H9 (cell line): ENCODE results near the gene WDR70. TPM values are rescaled to one million over a fixed set of nuclear protein-coding genes. Genes with fewer than 3 reads are reported as not detected.

Source experiments
- DNase-seq: peaks from one replicate; pipeline ENCODE4 v3.0.0-alpha.2; 2017
- H2AFZ ChIP-seq: one replicate; pipeline ENCODE4 v1.6.1; 2013; ENCODE audit warnings: mild to moderate bottlenecking, low read length, control low read depth, moderate library complexity
- H2AK5ac ChIP-seq: 2 replicates; pipeline ENCODE4 v1.6.1; 2013; ENCODE audit warnings: low read length, control low read depth, mixed read lengths; ENCODE audit not compliant: insufficient read length
- H2BK120ac ChIP-seq: one replicate; pipeline ENCODE4 v1.6.1; 2013; ENCODE audit warnings: low read depth, mild to moderate bottlenecking, low read length, control low read depth, inconsistent platforms; ENCODE audit not compliant: poor library complexity, severe bottlenecking
- H2BK12ac ChIP-seq: 2 replicates; pipeline ENCODE4 v1.6.1; 2013; ENCODE audit warnings: low read length, control low read depth, mixed read lengths, low read depth; ENCODE audit not compliant: insufficient read length
- H2BK15ac ChIP-seq: 2 replicates; pipeline ENCODE4 v1.6.1; 2013; ENCODE audit warnings: low read depth, low read length, control low read depth
- H2BK20ac ChIP-seq: one replicate; pipeline ENCODE4 v1.6.1; 2013; ENCODE audit warnings: low read depth, mild to moderate bottlenecking, low read length, control low read depth, inconsistent platforms; ENCODE audit not compliant: poor library complexity, severe bottlenecking
- H2BK5ac ChIP-seq: 2 replicates; pipeline ENCODE4 v1.6.1; 2013; ENCODE audit warnings: low read length, control low read depth, mixed read lengths; ENCODE audit not compliant: insufficient read length
- H3K14ac ChIP-seq: 2 replicates; pipeline ENCODE4 v1.6.1; 2013; ENCODE audit warnings: low read length, control low read depth; ENCODE audit not compliant: insufficient read depth
- H3K18ac ChIP-seq: 2 replicates; pipeline ENCODE4 v1.6.1; 2013; ENCODE audit warnings: low read depth, mild to moderate bottlenecking, mixed read lengths, low read length, control low read depth; ENCODE audit not compliant: insufficient read length
- H3K23ac ChIP-seq: 2 replicates; pipeline ENCODE4 v1.6.1; 2013; ENCODE audit warnings: low read length, control low read depth, mixed read lengths, low read depth; ENCODE audit not compliant: insufficient read length
- H3K23me2 ChIP-seq: 2 replicates; pipeline ENCODE4 v1.6.1; 2013; ENCODE audit warnings: low read depth, mild to moderate bottlenecking, mixed read lengths, low read length, control low read depth; ENCODE audit not compliant: insufficient read length, poor library complexity, severe bottlenecking
- H3K27ac ChIP-seq: 2 replicates; pipeline ENCODE4 v1.5.1; 2013; ENCODE audit warnings: low read length, control low read depth, mixed read lengths, low read depth; ENCODE audit not compliant: insufficient read length
- H3K27me3 ChIP-seq: 2 replicates; pipeline ENCODE4 v1.6.1; 2013; ENCODE audit warnings: low read length, control low read depth, inconsistent platforms; ENCODE audit not compliant: insufficient read depth
- H3K4ac ChIP-seq: 2 replicates; pipeline ENCODE4 v1.6.1; 2013; ENCODE audit warnings: low read depth, mild to moderate bottlenecking, control low read depth, inconsistent platforms, low read length, moderate library complexity
- H3K4me1 ChIP-seq: 2 replicates; pipeline ENCODE4 v1.6.1; 2013; ENCODE audit warnings: low read length, control low read depth, inconsistent platforms; ENCODE audit not compliant: insufficient read depth
- H3K4me2 ChIP-seq: 2 replicates; pipeline ENCODE4 v1.6.1; 2013; ENCODE audit warnings: low read length, control low read depth, mixed read lengths; ENCODE audit not compliant: insufficient read length, insufficient read depth
- H3K56ac ChIP-seq: 2 replicates; pipeline ENCODE4 v1.6.1; 2013; ENCODE audit warnings: low read depth, mild to moderate bottlenecking, mixed read lengths, low read length, control low read depth; ENCODE audit not compliant: insufficient read length
- H3K79me1 ChIP-seq: 2 replicates; pipeline ENCODE4 v1.6.1; 2013; ENCODE audit warnings: low read depth, mild to moderate bottlenecking, moderate library complexity, low read length, control low read depth, inconsistent platforms; ENCODE audit not compliant: insufficient read depth, poor library complexity, severe bottlenecking
- H3K79me2 ChIP-seq: 2 replicates; pipeline ENCODE4 v1.6.1; 2013; ENCODE audit warnings: low read length, control low read depth, inconsistent platforms; ENCODE audit not compliant: insufficient read depth
- H3K9ac ChIP-seq: 2 replicates; pipeline ENCODE4 v1.6.1; 2013; ENCODE audit warnings: low read length, control low read depth, mixed read lengths; ENCODE audit not compliant: insufficient read length; ENCODE audit errors: extremely low read depth
- H3K9me3 ChIP-seq: one replicate; pipeline ENCODE4 v1.6.1; 2013; ENCODE audit warnings: low read depth, low read length, inconsistent platforms; ENCODE audit not compliant: control insufficient read depth
- H3T11ph ChIP-seq: one replicate; pipeline ENCODE4 v1.6.1; 2013; ENCODE audit warnings: mild to moderate bottlenecking, low read length, control low read depth, inconsistent platforms
- H4K20me1 ChIP-seq: one replicate; pipeline ENCODE4 v1.6.1; 2013; ENCODE audit not compliant: control insufficient read depth, insufficient read length, insufficient read depth
- H4K5ac ChIP-seq: 2 replicates; pipeline ENCODE4 v1.6.1; 2013; ENCODE audit warnings: low read depth, mild to moderate bottlenecking, mixed read lengths, low read length, control low read depth; ENCODE audit not compliant: insufficient read length
- H4K8ac ChIP-seq: replicated peaks from 2 replicates; pipeline ENCODE4 v1.6.1; 2013; ENCODE audit warnings: low read length, control low read depth, mixed read lengths, low read depth; ENCODE audit not compliant: insufficient read length
- H4K91ac ChIP-seq: 2 replicates; pipeline ENCODE4 v1.6.1; 2013; ENCODE audit warnings: low read depth, mild to moderate bottlenecking, moderate library complexity, mixed read lengths, low read length, control low read depth; ENCODE audit not compliant: insufficient read length
- H3K27ac Mint-ChIP-seq, 3 experiments: 2 replicates in 2 of 3; 3 replicates in 1 of 3; pipeline ENCODE4 v1.8.0; 2020 to 2021; ENCODE audit warnings: mixed read lengths in 3 of 3, mild to moderate bottlenecking in 1 of 3, moderate library complexity in 1 of 3
- H3K27me3 Mint-ChIP-seq: 2 replicates; pipeline ENCODE4 v1.8.0; 2021; ENCODE audit warnings: low read depth, mild to moderate bottlenecking, moderate library complexity, mixed read lengths
- H3K36me3 Mint-ChIP-seq, 3 experiments: 2 replicates in 2 of 3; 3 replicates in 1 of 3; pipeline ENCODE4 v1.8.0; 2020 to 2021; ENCODE audit warnings: low read depth in 3 of 3, mixed read lengths in 3 of 3; ENCODE audit not compliant: insufficient read depth in 1 of 3
- H3K4me1 Mint-ChIP-seq, 2 experiments: 2 replicates each; pipeline ENCODE4 v1.8.0; 2020; ENCODE audit warnings: mixed read lengths in 2 of 2
- H3K4me3 Mint-ChIP-seq, 2 experiments: 2 replicates in 1 of 2; 3 replicates in 1 of 2; pipeline ENCODE4 v1.8.0; 2020 to 2021; ENCODE audit warnings: mild to moderate bottlenecking in 2 of 2, mixed read lengths in 2 of 2, moderate library complexity in 1 of 2
- H3K9me3 Mint-ChIP-seq, 2 experiments: 2 replicates in 1 of 2; 3 replicates in 1 of 2; pipeline ENCODE4 v1.8.0; 2020; ENCODE audit warnings: mild to moderate bottlenecking in 2 of 2, mixed read lengths in 2 of 2, moderate library complexity in 1 of 2
- WGBS: extraction: QIAGEN DNeasy Blood & Tissue Kit; methylation state at CpG from one replicate; pipeline ENCODE4 v1.1.7; 2013; ENCODE audit warnings: missing lambda C conversion rate, low lambda C conversion rate, mixed read lengths; ENCODE audit not compliant: insufficient read length; ENCODE audit errors: extremely low coverage; 5-methylcytosine and 5-hydroxymethylcytosine counted together
- total RNA-seq: library from RNA; stranded (reverse); gene quantifications from 2 replicates; pipeline ENCODE4 v1.2.1, GENCODE V29; 2021
- TF ChIP-seq, protein P1 (sequence below): fragments of 200-600 bp; sonication (generic); conservative IDR thresholded peaks from 3 replicates; pipeline ENCODE4 v1.8.0; 2021; ENCODE audit warnings: antibody characterized with exemption, mild to moderate bottlenecking

WDR70 gene
- total RNA-seq, 1 experiment from 2014 or later = 38.1 TPM

- Histone ChIP-seq H2BK15ac (no peak overlapping the region), H3K23me2 (no peaks in the 10 kb centered on the region), H2AFZ (no peak overlapping the region), H3K4me1 (peaks cover 5% of the 10 kb centered on the region), H4K20me1 (no peaks in the 10 kb centered on the region), H3K23ac (no peak overlapping the region), H3K27me3 (no peaks in the 10 kb centered on the region), H3K18ac (no peak overlapping the region), H2BK12ac (no peak overlapping the region), H4K91ac (no peak overlapping the region), H3K27ac (no peak overlapping the region), H2BK5ac (no peak overlapping the region), H3K14ac (no peak overlapping the region), H2BK120ac (no peak overlapping the region), H3K9ac (no peak overlapping the region), H3T11ph (no peak overlapping the region), H3K56ac (no peak overlapping the region), H3K9me3 (no peaks in the 10 kb centered on the region), H3K79me1 (no peaks in the 10 kb centered on the region), H3K4ac (no peak overlapping the region), H4K8ac (no peak overlapping the region), H2AK5ac (no peak overlapping the region), H3K79me2 (no peaks in the 10 kb centered on the region), H3K4me2 (no peak overlapping the region), H2BK20ac (no peak overlapping the region), H4K5ac (no peak overlapping the region)
- H3K36me3 Mint-ChIP-seq = no peaks in the 10 kb centered on the region
- no peaks in the 10 kb centered on the region for H3K9me3 Mint-ChIP-seq
- H3K27ac Mint-ChIP-seq = no peak overlapping the region
- WGBS = no CpG with 5 or more reads among the region's 2 CpGs
- TF ChIP-seq, protein P1, sequence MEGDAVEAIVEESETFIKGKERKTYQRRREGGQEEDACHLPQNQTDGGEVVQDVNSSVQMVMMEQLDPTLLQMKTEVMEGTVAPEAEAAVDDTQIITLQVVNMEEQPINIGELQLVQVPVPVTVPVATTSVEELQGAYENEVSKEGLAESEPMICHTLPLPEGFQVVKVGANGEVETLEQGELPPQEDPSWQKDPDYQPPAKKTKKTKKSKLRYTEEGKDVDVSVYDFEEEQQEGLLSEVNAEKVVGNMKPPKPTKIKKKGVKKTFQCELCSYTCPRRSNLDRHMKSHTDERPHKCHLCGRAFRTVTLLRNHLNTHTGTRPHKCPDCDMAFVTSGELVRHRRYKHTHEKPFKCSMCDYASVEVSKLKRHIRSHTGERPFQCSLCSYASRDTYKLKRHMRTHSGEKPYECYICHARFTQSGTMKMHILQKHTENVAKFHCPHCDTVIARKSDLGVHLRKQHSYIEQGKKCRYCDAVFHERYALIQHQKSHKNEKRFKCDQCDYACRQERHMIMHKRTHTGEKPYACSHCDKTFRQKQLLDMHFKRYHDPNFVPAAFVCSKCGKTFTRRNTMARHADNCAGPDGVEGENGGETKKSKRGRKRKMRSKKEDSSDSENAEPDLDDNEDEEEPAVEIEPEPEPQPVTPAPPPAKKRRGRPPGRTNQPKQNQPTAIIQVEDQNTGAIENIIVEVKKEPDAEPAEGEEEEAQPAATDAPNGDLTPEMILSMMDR = no peak
- H3K4me1 Mint-ChIP-seq = peaks cover 14 to 15% of the 10 kb centered on the region in 2 experiments
- H3K4me3 Mint-ChIP-seq = no peak overlapping the region
- no peak for DNase-seq
- H3K27me3 Mint-ChIP-seq = no peaks in the 10 kb centered on the region
These were observed 341.4 kb downstream of the WDR70 start for GRCh38 chr5:37720550-37720952.
